ENCODE measurements around the gene CFAP61. TPM values are rescaled to one million over a fixed set of nuclear protein-coding genes. Genes with fewer than 3 reads are reported as not detected.

Gene CFAP61
- total RNA-seq, 1 donor from 2014 or later, result 8.6 TPM

GRCh38 chr20:20329564-20329963 is 277.2 kb downstream of the CFAP61 start:
- no peak for TF ChIP-seq CTCF (IDR thresholded peaks at IDR 0.05)
- Histone ChIP-seq H3K27me3 (ENCODE audit: low read depth) (no peaks in the 10 kb centered on the region), H3K9me3 (no peaks in the 10 kb centered on the region), H3K27ac (no peak overlapping the region), H3K4me1 (no peaks in the 10 kb centered on the region), H3K36me3 (no peaks in the 10 kb centered on the region), H3K4me3 (no peak overlapping the region)
- intact Hi-C loops (cut with DNase I), result no loop called here
- ATAC-seq (no peak), DNase-seq (no peak)

- ATAC-seq, result no peak
- H3K27ac ChIP-seq, result no peak overlapping the region
- TF ChIP-seq CTCF (IDR thresholded peaks at IDR 0.05), result no peak
- no peaks in the 10 kb centered on the region for H3K4me1 ChIP-seq
- H3K27me3 ChIP-seq (ENCODE audit: low read depth), result no peaks in the 10 kb centered on the region
- intact Hi-C loops (cut with DNase I), result no loop called here
- no peak for DNase-seq
- no peaks in the 10 kb centered on the region for H3K9me3 ChIP-seq
- H3K36me3 ChIP-seq, result no peaks in the 10 kb centered on the region
- H3K4me3 ChIP-seq, result no peak overlapping the region
These were observed 278.8 kb downstream of the CFAP61 start for GRCh38 chr20:20331156-20331555.

- TF ChIP-seq CTCF (IDR thresholded peaks at IDR 0.05), result no peak
- no peak for ATAC-seq
- intact Hi-C loops (cut with DNase I), result no loop called here
These were observed 279.5 kb downstream of the CFAP61 start for GRCh38 chr20:20331817-20332216.

GRCh38 chr20:20333866-20334265 is 281.5 kb downstream of the CFAP61 start:
- ATAC-seq (peak; percentile 37 to 75), DNase-seq (peak; percentile 56)
- Histone ChIP-seq H3K27me3 (ENCODE audit: low read depth) (no peaks in the 10 kb centered on the region), H3K36me3 (no peaks in the 10 kb centered on the region), H3K9me3 (no peaks in the 10 kb centered on the region), H3K4me3 (no peak overlapping the region), H3K27ac (no peak overlapping the region), H3K4me1 (no peaks in the 10 kb centered on the region)
- intact Hi-C loops (cut with DNase I), result no loop called here
- TF ChIP-seq CTCF (IDR thresholded peaks at IDR 0.05), result no peak

More at GRCh38 chr20:20331817-20332216, 279.5 kb downstream of the CFAP61 start:
- no peaks in the 10 kb centered on the region for H3K36me3 ChIP-seq
- H3K9me3 ChIP-seq, result no peaks in the 10 kb centered on the region
- H3K4me3 ChIP-seq, result no peak overlapping the region
- H3K27me3 ChIP-seq (ENCODE audit: low read depth), result no peaks in the 10 kb centered on the region
- no peak for DNase-seq
- no peaks in the 10 kb centered on the region for H3K4me1 ChIP-seq
- no peak overlapping the region for H3K27ac ChIP-seq

- Histone ChIP-seq H3K4me3 (no peak overlapping the region), H3K9me3 (no peaks in the 10 kb centered on the region), H3K4me1 (no peaks in the 10 kb centered on the region), H3K36me3 (no peaks in the 10 kb centered on the region), H3K27me3 (ENCODE audit: low read depth) (no peaks in the 10 kb centered on the region), H3K27ac (no peak overlapping the region)
- intact Hi-C loops (cut with DNase I), result no loop called here
- DNase-seq, result no peak
- TF ChIP-seq CTCF (IDR thresholded peaks at IDR 0.05), result no peak
- no peak for ATAC-seq
These were observed 282.2 kb downstream of the CFAP61 start for GRCh38 chr20:20334489-20334888.

Measured in lower lobe of right lung (tissue), 2 donors.